GM23338 (cell line): ENCODE data around the gene SLC51B. TPM values are rescaled to one million over a fixed set of nuclear protein-coding genes. Genes with fewer than 3 reads are reported as not detected.

ENCODE experiments used
- ATAC-seq: fragments of 200-7000 bp; cut with Tn5 transposase; 3 replicates; pipeline ENCODE4 v1.9.1; 2020
- DNase-seq: peaks from one replicate; pipeline ENCODE4 v3.0.0-alpha.2; 2015; ENCODE audit warnings: low spot score
- H2AFZ ChIP-seq: fragments of 200-600 bp; sonication (generic); 2 replicates; pipeline ENCODE4 v1.8.0; 2016; ENCODE audit warnings: antibody characterized with exemption, mild to moderate bottlenecking, moderate library complexity
- H3F3A ChIP-seq: fragments of 200-600 bp; sonication (generic); replicated peaks from 2 replicates; pipeline ENCODE4 v1.8.0; 2017; ENCODE audit warnings: antibody characterized with exemption, mixed run types, low read depth
- H3K27ac ChIP-seq: fragments of 200-600 bp; sonication (generic); 2 replicates; pipeline ENCODE4 v1.6.1; 2016; ENCODE audit warnings: low read depth
- H3K27me3 ChIP-seq: fragments of 200-600 bp; sonication (generic); 2 replicates; pipeline ENCODE4 v1.8.0; 2016; ENCODE audit warnings: mild to moderate bottlenecking, mixed run types, moderate library complexity; ENCODE audit not compliant: insufficient read depth
- H3K36me3 ChIP-seq: fragments of 200-600 bp; sonication (generic); 2 replicates; pipeline ENCODE4 v1.8.0; 2016; ENCODE audit warnings: mild to moderate bottlenecking; ENCODE audit not compliant: insufficient read depth
- H3K4me1 ChIP-seq: fragments of 200-600 bp; sonication (generic); 2 replicates; pipeline ENCODE4 v1.8.0; 2016; ENCODE audit warnings: mild to moderate bottlenecking, moderate library complexity; ENCODE audit not compliant: insufficient read depth
- H3K4me2 ChIP-seq: fragments of 200-600 bp; sonication (generic); 2 replicates; pipeline ENCODE4 v1.7.1; 2017; ENCODE audit warnings: mixed run types
- H3K4me3 ChIP-seq: fragments of 200-600 bp; sonication (generic); 2 replicates; pipeline ENCODE4 v1.6.1; 2016; ENCODE audit warnings: mixed run types
- H3K79me2 ChIP-seq: fragments of 200-600 bp; sonication (generic); replicated peaks from 2 replicates; pipeline ENCODE4 v1.8.0; 2017; ENCODE audit warnings: mild to moderate bottlenecking; ENCODE audit not compliant: insufficient read depth
- H3K9me2 ChIP-seq: fragments of 200-600 bp; sonication (generic); 2 replicates; pipeline ENCODE4 v1.8.0; 2017; ENCODE audit not compliant: insufficient read depth
- H4K20me1 ChIP-seq: fragments of 200-600 bp; sonication (generic); replicated peaks from 2 replicates; pipeline ENCODE4 v1.8.0; 2017; ENCODE audit warnings: mild to moderate bottlenecking; ENCODE audit not compliant: insufficient read depth
- H3K27ac Mint-ChIP-seq: 2 replicates; pipeline ENCODE4 v1.8.0; 2020; ENCODE audit warnings: inconsistent platforms, mild to moderate bottlenecking, moderate library complexity, mixed read lengths
- H3K27me3 Mint-ChIP-seq: 3 replicates; pipeline ENCODE4 v1.8.0; 2022; ENCODE audit warnings: low read depth, mild to moderate bottlenecking, moderate library complexity, mixed read lengths, inconsistent platforms; ENCODE audit not compliant: insufficient read depth, poor library complexity
- H3K36me3 Mint-ChIP-seq: 3 replicates; pipeline ENCODE4 v1.8.0; 2021; ENCODE audit warnings: low read depth, mild to moderate bottlenecking, inconsistent platforms, moderate library complexity, mixed read lengths
- H3K4me1 Mint-ChIP-seq: 3 replicates; pipeline ENCODE4 v1.8.0; 2020; ENCODE audit warnings: mild to moderate bottlenecking, inconsistent platforms, mixed read lengths
- H3K4me3 Mint-ChIP-seq: 3 replicates; pipeline ENCODE4 v1.8.0; 2021; ENCODE audit warnings: moderate library complexity, mild to moderate bottlenecking, inconsistent platforms, mixed read lengths
- H3K9me3 Mint-ChIP-seq: 3 replicates; pipeline ENCODE4 v1.8.0; 2020; ENCODE audit warnings: moderate library complexity, mild to moderate bottlenecking, inconsistent platforms, mixed read lengths
- CREB1 ChIP-seq: fragments of 250-450 bp; sonication (Bioruptor Pico); IDR thresholded peaks from 2 replicates; pipeline ENCODE4 v1.5.0; 2020; ENCODE audit warnings: low read depth, mild to moderate bottlenecking, moderate library complexity
- CTCF ChIP-seq, 2 experiments: fragments of 200-600 bp in 1 of 2; sonication (generic) in 1 of 2; conservative IDR thresholded peaks; 2 replicates each; pipeline versions ENCODE4 v1.5.1 to v1.6.1; 2016 to 2017; ENCODE audit warnings: antibody characterized with exemption in 2 of 2, low read depth in 2 of 2, mild to moderate bottlenecking in 2 of 2, moderate library complexity in 1 of 2
- ETS1 ChIP-seq: IDR thresholded peaks from 2 replicates; pipeline ENCODE4 v1.6.1; 2016; ENCODE audit warnings: antibody characterized with exemption
- EZH2phosphoT487 ChIP-seq: fragments of 200-600 bp; sonication (generic); IDR thresholded peaks from one replicate; pipeline ENCODE4 v1.8.1; 2018; ENCODE audit warnings: antibody characterized with exemption; ENCODE audit not compliant: unreplicated experiment
- NANOG ChIP-seq: IDR thresholded peaks from 2 replicates; pipeline ENCODE4 v1.6.1; 2016; ENCODE audit warnings: antibody characterized with exemption, borderline replicate concordance
- ZNF114 ChIP-seq: fragments of 250-450 bp; sonication (Bioruptor Pico); IDR thresholded peaks from 2 replicates; pipeline ENCODE4 v1.5.0; 2020; ENCODE audit warnings: mild to moderate bottlenecking, moderate library complexity
- polyA plus RNA-seq: library from polyadenylated mRNA; unstranded; fragments of >200 nt; fragmentation: Nextera tagmentation; extraction: Ambion mirVana; gene quantifications from 2 replicates; pipeline ENCODE4 v1.2.1, GENCODE V29; 2016
- total RNA-seq: library from RNA; depleted of rRNA; stranded (reverse); fragments of >200 nt; shearing (Covaris generic); gene quantifications from 2 replicates; pipeline ENCODE4 v1.2.3, GENCODE V29; 2014
- TF ChIP-seq, protein P1 (sequence below): IDR thresholded peaks from one replicate; pipeline ENCODE4 v1.6.1; 2018; ENCODE audit warnings: antibody characterized with exemption; ENCODE audit not compliant: unreplicated experiment

Gene SLC51B
- total and polyA plus RNA-seq, 2 experiments from 2014 or later = not detected

DNA sequence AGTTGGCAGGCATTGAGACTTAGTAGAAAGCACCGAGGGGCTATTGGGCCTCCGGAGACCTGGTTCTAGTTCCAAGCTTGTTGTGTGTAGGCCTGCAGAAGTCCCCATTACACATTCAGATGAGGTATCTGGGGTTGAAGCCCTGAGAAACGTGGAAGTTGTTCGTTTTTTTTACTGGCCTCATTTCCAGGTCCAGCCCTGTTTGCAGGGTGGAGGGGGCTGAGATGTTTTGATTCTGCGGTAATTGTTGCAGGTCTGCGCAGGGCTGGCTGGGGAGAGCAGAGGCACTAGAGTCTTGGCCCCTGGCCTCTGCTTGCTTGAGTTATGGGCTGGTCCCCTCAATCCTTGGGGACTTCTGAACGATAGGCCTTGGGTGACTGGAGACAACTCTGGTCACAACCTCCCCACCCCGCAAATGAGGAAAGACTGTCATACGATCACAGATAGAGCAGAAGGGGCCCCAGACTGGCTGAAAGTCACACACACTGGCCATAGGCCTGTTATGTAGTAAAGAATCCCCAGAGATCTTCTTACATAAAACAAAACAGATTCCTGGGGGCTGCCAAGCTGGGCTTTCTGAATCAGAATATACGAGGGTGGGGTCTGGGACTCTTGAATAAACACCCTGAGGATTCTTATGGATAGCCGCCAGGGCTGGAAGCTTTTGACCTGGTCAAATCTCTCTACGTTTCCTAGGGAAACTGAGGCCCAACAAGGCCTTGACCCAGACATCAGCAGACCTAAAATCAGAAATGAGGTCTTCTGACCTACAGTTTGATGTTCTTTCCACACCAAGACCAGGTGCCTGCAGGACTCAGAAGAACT is 47.0 kb downstream of the SLC51B start:
- TF ChIP-seq CTCF (conservative IDR thresholded peaks at IDR 0.05; ENCODE audit: low read depth in 2 of 2) (no peak), CREB1 (CRISPR knock-in tag) (no peak), NANOG (no peak), EZH2phosphoT487 (no peak), ZNF114 (no peak)
- TF ChIP-seq, protein P1, sequence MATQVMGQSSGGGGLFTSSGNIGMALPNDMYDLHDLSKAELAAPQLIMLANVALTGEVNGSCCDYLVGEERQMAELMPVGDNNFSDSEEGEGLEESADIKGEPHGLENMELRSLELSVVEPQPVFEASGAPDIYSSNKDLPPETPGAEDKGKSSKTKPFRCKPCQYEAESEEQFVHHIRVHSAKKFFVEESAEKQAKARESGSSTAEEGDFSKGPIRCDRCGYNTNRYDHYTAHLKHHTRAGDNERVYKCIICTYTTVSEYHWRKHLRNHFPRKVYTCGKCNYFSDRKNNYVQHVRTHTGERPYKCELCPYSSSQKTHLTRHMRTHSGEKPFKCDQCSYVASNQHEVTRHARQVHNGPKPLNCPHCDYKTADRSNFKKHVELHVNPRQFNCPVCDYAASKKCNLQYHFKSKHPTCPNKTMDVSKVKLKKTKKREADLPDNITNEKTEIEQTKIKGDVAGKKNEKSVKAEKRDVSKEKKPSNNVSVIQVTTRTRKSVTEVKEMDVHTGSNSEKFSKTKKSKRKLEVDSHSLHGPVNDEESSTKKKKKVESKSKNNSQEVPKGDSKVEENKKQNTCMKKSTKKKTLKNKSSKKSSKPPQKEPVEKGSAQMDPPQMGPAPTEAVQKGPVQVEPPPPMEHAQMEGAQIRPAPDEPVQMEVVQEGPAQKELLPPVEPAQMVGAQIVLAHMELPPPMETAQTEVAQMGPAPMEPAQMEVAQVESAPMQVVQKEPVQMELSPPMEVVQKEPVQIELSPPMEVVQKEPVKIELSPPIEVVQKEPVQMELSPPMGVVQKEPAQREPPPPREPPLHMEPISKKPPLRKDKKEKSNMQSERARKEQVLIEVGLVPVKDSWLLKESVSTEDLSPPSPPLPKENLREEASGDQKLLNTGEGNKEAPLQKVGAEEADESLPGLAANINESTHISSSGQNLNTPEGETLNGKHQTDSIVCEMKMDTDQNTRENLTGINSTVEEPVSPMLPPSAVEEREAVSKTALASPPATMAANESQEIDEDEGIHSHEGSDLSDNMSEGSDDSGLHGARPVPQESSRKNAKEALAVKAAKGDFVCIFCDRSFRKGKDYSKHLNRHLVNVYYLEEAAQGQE = no peak
- Mint-ChIP-seq H3K9me3 (no peaks in the 10 kb centered on the region), H3K27me3 (peaks cover 15% of the 10 kb centered on the region), H3K27ac (no peak overlapping the region), H3K4me1 (peaks cover 14% of the 10 kb centered on the region), H3K4me3 (no peak overlapping the region), H3K36me3 (no peaks in the 10 kb centered on the region)
- H3K27me3 ChIP-seq = no peaks in the 10 kb centered on the region
- no peak overlapping the region for H3K4me2 ChIP-seq
- no peaks in the 10 kb centered on the region for H3K79me2 ChIP-seq
- no peak overlapping the region for H3K4me3 ChIP-seq
- no peaks in the 10 kb centered on the region for H3K4me1 ChIP-seq
- H3K9me2 ChIP-seq = no peaks in the 10 kb centered on the region
- ATAC-seq (no peak), DNase-seq (no peak)
- H3K27ac ChIP-seq = no peak overlapping the region
- H3F3A ChIP-seq = no peaks in the 10 kb centered on the region
- no peaks in the 10 kb centered on the region for H3K36me3 ChIP-seq
- H4K20me1 ChIP-seq = no peaks in the 10 kb centered on the region
- H2AFZ ChIP-seq = no peak overlapping the region

GRCh38 chr15:65092911-65093792 is 48.0 kb downstream of the SLC51B start:
- no peaks in the 10 kb centered on the region for H3K27me3 ChIP-seq
- TF ChIP-seq NANOG = no peak
- TF ChIP-seq, protein P1 = no peak
- no peak for TF ChIP-seq ETS1
- no peak for TF ChIP-seq ZNF114

More at GRCh38 chr15:65092911-65093792, 48.0 kb downstream of the SLC51B start:
- H3K27me3 Mint-ChIP-seq = peaks cover 12% of the 10 kb centered on the region
- Histone ChIP-seq H3K9me2 (no peaks in the 10 kb centered on the region), H3K4me1 (no peaks in the 10 kb centered on the region), H3K79me2 (no peaks in the 10 kb centered on the region), H3F3A (no peaks in the 10 kb centered on the region), H3K4me2 (no peak overlapping the region), H2AFZ (no peak overlapping the region), H3K36me3 (no peaks in the 10 kb centered on the region), H4K20me1 (no peaks in the 10 kb centered on the region), H3K27ac (no peak overlapping the region), H3K4me3 (no peak overlapping the region)
- no peak overlapping the region for H3K27ac Mint-ChIP-seq
- DNase-seq = no peak
- H3K9me3 Mint-ChIP-seq = no peaks in the 10 kb centered on the region
- H3K4me3 Mint-ChIP-seq = no peak overlapping the region
- H3K4me1 Mint-ChIP-seq = peaks cover 10% of the 10 kb centered on the region
- H3K36me3 Mint-ChIP-seq = no peaks in the 10 kb centered on the region
- no peak for ATAC-seq
